ENCODE results near the gene B4GALT4.

GRCh38 chr3:119225121-119225520, 15.6 kb downstream of the B4GALT4 start:
- TF ChIP-seq CTBP1 (IDR thresholded peaks at IDR 0.05; ENCODE audit: borderline replicate concordance): no peak
- TF ChIP-seq ELF4 (IDR thresholded peaks at IDR 0.05): no peak
- TF ChIP-seq TARDBP (IDR thresholded peaks at IDR 0.05): no peak
- no peak for TF ChIP-seq ZNF384 (IDR thresholded peaks at IDR 0.05)
- no peak for TF ChIP-seq FOXM1 (IDR thresholded peaks at IDR 0.05; ENCODE audit: borderline replicate concordance)
- no peak for TF ChIP-seq PKNOX1 (IDR thresholded peaks at IDR 0.05)
- TF ChIP-seq FOXA1 (IDR thresholded peaks at IDR 0.05): no peak
- TF ChIP-seq HDGF (IDR thresholded peaks at IDR 0.05; ENCODE audit: borderline replicate concordance): no peak
- TF ChIP-seq BHLHE40 (IDR thresholded peaks at IDR 0.05; ENCODE audit: borderline replicate concordance): no peak

Measured in HEK293T (cell line).